Measurements from ENCODE around the gene NPIPB13.
"Not testable (repeated sequence)": the region's sequence is repeated elsewhere in the genome, so short reads cannot be mapped to it uniquely, and the experiment has no call there.

DNA sequence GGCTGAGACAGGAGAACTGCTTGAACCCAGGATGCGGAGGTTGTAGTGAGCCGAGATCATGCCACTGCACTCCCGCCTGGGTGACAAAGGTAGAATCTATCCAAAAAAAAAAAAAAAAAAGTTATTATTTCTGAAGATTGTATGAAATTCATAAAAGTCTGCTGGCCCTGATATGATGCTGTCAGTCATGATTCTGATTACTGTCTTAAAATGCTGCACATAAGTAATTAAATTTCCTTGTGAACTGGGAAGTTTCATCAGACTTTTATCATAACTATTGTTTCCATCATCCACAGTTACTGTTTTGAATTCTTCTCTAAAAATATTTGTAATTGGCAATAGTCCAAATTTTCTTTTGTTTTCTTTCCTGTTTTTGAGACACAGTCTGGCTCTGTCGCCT, at the start of gene NPIPB13:
- TF ChIP-seq, protein P1, sequence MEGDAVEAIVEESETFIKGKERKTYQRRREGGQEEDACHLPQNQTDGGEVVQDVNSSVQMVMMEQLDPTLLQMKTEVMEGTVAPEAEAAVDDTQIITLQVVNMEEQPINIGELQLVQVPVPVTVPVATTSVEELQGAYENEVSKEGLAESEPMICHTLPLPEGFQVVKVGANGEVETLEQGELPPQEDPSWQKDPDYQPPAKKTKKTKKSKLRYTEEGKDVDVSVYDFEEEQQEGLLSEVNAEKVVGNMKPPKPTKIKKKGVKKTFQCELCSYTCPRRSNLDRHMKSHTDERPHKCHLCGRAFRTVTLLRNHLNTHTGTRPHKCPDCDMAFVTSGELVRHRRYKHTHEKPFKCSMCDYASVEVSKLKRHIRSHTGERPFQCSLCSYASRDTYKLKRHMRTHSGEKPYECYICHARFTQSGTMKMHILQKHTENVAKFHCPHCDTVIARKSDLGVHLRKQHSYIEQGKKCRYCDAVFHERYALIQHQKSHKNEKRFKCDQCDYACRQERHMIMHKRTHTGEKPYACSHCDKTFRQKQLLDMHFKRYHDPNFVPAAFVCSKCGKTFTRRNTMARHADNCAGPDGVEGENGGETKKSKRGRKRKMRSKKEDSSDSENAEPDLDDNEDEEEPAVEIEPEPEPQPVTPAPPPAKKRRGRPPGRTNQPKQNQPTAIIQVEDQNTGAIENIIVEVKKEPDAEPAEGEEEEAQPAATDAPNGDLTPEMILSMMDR (conservative IDR thresholded peaks at IDR 0.05; ENCODE audit: low read length) = not testable (repeated sequence)
- not testable (repeated sequence) for TF ChIP-seq EZH2phosphoT487 (IDR thresholded peaks at IDR 0.05; ENCODE audit: borderline replicate concordance, low read depth, low read length)
